Stimulated activated CD8-positive, alpha-beta memory T cell treated with anti-CD3 and anti-CD28 coated beads, Interleukin-7, amount 100 ng/mL, for 48 hours (primary cell): ENCODE data around the gene CLEC17A.
"Not testable (repeated sequence)": the region's sequence is repeated elsewhere in the genome, so short reads cannot be mapped to it uniquely, and the experiment has no call there.

Experiments used
- DNase-seq, 2 donors: peaks; one replicate each; pipeline ENCODE4 v3.0.0-alpha.2; 2020; ENCODE audit warnings: low read depth in 1 of 2; ENCODE audit errors: extremely low read depth in 1 of 2

CLEC17A gene

DNA sequence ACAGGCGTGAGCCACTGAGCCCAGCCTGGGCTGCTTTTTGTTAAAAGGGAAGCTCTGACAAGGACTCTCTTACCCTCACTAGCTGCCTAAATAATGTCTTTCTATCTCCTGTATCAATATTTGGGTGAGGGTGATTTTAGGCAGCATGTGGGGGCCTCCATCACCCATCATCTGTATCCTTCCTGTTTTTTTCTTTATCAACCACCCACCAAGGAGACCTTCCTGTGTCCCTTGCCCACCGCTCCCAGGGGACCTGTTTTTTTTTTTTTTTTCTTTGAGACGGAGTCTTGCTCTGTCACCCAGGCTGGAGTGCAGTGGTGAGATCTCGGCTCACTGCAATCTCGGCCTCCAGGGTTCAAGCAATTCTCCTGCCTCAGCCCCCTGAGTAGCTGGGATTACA, 5.6 kb upstream of the CLEC17A start:
- no peak for DNase-seq

DNA sequence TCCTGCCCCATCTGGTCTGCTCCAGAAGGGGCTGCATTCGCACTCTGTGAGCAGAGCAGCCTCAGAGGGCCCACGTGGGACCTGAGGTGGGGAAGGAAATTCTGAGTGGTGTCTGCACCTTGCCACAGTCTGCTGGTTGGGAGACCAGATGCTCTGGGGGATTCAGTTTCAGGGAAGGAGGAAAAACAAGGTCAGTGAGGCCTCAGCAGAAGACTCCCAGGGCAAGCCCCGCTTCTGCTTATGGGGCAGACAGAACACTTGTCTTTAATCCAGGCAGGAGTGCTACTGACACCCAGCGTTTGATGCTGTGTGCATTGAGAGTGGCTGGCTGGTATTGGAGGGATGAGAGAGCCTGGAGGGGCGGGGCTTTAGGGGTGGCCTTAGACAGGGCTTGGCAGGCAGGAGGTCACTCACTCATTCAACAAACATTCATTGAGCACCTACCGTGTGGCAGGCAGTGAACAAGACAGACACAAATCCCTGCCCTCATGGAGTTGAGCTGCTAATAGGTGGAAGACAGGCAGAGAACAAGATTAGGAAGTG, 4.9 kb upstream of the CLEC17A start:
- DNase-seq, result no peak

DNA sequence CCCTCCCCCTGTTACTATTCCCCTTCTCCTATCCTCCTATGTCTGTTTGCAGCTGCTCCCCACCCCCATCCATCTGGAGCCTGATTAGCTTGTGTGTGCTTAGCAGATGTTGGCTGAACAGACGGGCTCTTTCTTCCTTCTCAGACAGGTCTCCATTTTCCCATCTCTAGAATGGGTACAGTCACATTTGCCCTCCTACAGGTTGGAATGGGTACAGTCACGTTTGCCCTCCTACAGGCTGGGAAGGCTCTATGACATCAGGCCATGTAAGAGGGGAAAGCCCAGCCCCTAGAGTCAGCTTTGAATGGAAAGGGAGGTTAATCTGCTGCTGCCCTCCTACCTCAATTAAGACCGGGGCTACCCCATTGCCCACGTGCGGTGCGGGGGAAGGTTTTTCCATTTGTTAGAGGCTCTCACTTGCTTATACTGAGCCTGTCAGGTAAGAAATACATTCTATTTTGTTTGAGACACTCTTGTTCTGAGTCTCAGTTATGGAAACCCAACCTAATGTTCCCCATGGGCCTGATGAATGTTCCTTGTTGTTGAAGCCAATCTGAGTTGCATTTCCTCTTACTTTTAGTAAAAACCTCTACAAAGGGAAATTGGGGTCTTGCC, 2.2 kb upstream of the CLEC17A start:
- peak in 1 of 2 donors; percentile 52 for DNase-seq

DNA sequence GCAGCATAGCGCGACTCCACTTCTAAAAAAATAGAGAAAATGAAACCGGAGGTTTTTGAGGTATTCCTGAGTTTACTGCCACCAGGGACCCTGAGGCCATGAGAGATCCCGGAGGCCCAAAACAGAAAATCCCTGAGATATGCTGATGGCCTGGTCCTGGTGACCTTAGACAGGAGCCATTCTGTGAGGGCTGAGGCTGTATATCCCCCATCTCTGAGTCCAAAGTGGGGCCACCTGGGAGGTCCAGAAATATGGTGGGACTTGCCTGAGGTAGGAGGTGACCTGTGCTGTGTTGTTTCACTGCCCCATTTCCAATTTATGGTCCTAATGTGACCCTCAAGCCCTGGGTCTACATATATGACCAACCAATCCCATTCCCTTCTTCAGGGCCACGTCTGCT, 1.5 kb downstream of the CLEC17A start:
- not testable (repeated sequence) for DNase-seq

DNA sequence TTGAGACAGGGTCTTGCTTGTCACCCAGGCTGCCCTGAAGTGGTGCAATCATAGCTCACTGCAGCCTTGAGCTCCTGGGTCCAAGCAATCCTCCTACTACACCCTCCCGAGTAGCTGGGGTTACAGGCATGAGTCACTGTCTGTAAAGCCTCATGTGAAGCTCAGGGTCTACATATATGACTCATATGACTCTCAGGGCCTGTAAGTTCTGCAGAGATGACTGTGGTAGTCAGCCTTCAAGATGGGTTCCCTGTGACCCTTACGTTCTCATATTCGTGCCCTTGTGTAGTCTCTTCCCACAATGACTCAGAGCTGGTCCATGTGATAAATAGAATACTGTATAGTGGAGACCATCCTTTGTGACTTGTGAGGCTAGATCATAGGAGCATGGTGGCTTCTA, 2.3 kb downstream of the CLEC17A start:
- DNase-seq, result peak; percentile 16 to 60

DNA sequence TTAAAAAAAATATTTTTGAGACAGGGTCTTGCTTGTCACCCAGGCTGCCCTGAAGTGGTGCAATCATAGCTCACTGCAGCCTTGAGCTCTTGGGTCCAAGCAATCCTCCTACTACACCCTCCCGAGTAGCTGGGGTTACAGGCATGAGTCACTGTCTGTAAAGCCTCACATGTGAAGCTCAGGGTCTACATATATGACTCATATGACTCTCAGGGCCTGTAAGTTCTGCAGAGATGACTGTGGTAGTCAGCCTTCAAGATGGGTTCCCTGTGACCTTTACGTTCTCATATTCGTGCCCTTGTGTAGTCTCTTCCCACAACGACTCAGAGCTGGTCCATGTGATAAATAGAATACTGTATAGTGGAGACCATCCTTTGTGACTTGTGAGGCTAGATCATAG, 6.5 kb downstream of the CLEC17A start:
- DNase-seq, result not testable (repeated sequence)

DNA sequence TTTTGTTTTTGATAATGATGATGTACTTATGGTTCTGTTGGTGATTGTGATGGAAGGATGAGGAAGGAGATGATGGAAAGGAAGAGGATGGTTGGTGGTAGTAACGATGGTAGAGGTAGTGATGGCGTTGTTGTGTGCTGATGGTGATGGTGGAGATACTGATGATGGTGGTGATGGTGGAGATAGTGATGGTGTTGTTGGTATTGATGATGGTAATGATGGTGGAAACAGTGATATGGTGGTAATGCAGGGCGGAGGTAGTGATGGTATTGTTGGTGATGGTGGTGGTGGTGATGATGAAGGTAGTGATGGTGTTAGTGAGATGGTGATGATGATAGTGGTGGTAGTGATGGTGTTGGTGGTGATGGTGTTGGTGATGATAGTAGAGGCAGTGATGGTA, 12.7 kb downstream of the CLEC17A start:
- no peak for DNase-seq

DNA sequence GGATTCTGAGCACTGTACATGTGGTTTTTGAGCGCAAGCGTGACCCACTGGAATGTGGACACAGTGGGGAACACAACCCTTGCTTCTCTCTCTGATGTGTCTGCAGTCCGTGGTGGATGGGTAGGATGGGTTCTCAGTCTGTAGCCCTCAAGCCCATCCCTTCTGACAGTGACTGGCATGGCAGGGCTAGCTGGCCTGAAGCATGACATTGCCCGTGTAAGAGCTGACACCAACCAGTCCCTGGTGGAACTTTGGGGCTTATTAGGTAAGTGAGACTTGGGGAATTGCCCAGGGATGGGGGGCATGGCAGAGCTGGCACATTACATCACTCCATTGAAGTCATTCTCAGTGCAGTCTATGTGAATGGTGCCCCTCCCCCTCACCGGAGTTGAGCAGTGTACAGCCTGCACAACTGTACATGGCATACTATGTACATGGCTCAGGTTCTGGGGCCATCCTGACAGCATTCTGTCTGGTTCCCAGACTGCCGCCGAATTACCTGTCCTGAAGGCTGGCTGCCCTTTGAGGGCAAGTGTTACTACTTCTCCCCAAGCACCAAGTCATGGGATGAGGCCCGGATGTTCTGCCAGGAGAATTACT, 16.8 kb downstream of the CLEC17A start:
- DNase-seq, result no peak

DNA sequence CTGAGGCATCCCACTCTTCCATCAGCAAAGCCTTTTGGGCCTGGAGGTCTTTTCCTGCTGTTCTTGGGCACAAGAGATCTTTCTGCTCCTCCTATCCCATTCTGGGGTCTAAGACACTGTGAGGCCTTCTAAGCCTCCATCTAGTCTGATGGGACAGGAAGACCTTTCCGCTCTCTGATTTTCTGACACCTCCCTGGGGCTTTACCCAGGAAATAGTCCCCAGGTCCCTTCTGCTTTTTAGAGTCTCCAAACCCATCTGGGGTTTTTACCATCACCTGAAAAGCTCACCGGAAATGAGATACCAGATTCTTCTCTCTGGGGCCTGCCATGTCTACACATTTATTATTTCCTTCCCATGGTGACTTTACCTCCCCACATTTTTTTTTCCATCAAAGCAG, 21.1 kb downstream of the CLEC17A start:
- no peak for DNase-seq

DNA sequence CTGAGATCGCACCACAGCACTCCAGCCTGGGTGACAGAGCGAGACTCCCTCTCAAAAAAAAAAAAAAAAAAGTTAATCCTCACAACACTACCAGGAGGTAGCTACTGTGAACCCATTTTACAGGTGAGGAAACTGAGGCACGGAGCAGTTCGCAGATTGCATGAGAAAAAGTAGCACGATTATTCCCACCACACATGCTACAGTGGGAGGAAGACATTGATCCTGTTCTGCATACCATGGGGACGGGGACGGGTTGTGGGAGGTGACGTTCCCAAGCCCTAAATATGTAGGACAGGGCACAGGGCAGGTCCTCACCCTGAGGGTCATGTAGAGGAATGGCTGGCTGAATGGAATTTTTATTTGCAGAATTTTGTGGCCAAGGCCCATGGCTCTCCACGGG, 23.7 kb downstream of the CLEC17A start:
- DNase-seq, result no peak

DNA sequence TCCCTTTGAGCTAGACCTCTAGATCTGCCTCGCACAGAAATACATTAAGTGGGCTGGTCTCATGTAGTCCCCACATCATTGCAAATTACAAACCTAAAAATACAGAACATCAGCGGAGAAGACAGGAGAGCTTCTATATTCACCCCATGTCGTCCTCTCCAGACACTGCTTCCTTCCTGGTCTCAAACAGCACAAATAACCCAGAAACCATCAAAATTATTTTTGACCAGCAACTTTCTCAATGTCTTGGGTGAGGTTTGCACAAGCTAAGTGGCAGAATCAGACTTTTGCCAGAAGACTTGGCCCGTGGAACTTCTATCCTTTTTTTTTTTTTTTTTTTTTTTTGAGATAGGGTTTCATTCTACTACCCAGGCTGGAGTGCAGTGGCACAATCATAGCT, 28.2 kb downstream of the CLEC17A start:
- DNase-seq, result no peak

DNA sequence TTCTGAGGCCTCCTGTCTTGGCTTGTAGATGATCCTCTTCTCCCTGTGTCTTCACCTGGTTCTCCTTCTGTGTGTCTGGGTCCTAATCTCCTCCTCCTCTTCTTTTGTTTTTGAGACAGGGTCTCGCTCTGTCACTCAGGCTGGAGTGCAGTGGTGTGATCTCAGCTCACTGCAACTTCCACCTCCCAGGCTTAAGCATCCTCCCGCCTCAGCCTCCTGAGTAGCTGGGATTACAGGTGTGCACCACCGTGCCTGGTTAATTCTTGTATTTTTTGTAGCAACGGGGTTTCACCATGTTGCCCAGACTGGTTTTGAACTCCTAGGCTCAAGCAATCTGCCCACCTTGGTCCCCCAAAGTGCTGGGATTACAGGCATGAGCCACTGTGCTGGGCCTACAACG, 29.4 kb downstream of the CLEC17A start:
- DNase-seq, result not testable (repeated sequence)

DNA sequence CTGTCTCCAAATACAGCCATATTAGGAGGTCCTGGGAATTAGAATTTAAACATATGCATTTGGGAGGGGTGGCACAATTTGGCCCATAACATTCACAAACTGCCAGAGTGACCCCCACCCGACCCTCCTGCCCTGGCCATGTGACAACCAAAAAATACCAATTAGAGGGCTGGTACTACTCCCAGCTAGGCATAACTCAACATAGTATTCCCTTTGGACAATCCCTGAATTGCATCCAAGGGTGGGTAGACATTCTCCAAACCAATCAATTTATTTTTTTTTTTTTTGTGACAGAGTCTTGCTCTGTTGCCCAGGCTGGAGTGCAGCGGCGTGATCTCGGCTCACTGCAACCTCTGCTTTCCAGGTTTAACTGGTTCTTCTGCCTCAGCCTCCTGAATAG, 29.8 kb downstream of the CLEC17A start:
- DNase-seq, result no peak

DNA sequence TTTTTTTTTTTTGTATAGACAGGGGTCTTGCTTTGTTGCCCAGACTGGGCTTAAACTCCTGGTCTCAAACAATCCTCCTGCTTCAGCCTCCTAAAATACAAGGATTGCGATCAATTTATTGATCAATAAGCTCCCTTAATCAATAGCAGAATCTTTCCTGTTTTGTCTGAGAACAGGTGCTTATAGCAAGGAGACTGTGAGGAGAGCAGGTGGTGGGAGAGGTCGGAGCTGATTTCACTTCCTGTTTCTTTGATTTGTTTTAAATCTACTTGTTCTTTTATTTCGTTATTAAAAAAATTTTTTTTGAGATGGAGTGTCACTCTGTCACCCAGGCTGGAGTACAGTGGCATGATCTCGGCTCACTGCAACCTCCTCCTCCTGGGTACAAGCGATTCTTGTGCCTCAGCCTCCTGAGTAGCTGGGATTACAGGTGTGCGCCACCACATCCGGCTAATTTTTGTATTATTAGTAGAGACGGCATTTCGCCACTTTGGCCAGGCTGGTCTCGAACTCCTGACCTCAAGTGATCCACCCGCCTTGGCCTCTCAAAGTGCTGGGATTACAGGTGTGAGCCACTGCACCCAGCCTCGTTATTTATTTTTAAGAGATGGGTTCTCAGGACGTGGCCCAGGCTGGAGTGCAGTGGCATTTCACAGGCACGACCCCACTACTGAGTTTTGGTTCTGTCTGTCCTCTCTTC, 30.7 kb downstream of the CLEC17A start:
- not testable (repeated sequence) for DNase-seq

DNA sequence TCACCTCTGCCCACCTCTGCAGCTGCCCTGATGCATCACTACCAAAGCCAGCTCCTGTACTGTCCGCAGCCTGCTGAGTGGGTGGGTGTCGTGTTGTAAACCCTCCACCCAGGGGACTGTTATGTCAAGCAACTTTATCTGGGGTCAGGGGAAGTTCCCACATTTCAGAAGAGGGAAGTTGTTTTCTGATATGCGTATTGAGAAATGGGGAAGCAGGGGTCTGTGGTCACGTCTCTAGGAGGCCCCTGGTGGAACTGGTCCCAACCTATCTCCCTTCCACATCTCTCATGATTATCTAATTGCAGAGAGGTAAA, 31.2 kb downstream of the CLEC17A start:
- DNase-seq, result no peak

DNA sequence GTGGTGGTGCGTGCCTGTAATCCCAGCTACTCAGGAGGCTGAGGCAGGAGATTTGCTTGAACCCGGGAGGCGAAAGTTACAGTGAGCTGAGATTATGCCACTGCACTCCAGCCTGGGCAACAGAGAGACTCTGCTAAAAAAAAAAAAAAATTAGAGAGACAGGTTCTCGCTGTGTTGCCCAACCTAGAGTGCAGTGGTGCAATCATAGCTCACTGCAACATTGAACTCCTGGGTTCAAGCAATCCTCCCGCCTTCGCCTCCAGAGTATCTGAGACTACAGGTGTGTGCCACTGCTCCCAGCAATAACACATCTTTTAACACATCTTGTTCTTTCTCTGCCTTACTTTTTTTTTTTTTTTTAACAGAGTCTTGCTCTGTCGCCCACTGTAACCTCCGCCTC, 32.7 kb downstream of the CLEC17A start:
- DNase-seq, result no peak

DNA sequence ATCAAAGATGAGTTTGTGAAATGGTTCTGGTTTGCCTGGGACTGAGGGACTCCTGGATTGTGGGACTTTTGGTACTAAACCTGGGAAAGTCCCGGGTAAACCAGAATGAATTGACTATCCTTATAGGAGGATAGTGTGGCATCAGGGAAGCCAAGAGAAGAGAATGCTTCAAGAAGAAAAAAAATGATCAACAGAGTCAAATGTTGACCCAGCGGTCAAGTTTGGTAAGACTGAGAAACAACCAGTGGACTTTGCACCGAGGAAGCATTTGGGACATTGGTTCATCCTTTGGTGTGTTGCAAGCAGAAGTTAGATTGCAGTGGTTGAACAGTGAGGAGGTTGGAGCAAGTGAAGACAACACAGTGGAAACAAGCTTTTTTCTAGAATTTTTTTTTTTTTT, 33.5 kb downstream of the CLEC17A start:
- DNase-seq, result no peak

DNA sequence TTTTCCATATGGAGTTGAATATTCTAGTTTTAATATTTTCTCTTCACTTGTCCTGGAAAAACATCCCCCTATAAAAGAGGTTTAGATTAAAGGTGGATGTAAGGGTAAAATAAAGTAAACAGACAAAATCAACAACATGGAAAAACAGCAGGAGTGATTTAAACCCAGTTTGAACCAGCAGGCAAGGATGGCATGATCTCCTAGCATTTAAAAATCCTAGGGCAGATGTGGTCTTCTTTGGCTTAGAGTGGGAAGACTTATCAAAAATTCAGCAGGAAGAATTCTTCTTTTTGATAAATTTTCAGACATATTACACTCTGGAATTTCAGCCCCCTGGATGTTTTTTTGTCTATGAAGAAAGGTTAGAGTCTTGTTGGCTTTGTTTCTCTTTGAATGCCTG, 36.5 kb downstream of the CLEC17A start:
- DNase-seq, result no peak

DNA sequence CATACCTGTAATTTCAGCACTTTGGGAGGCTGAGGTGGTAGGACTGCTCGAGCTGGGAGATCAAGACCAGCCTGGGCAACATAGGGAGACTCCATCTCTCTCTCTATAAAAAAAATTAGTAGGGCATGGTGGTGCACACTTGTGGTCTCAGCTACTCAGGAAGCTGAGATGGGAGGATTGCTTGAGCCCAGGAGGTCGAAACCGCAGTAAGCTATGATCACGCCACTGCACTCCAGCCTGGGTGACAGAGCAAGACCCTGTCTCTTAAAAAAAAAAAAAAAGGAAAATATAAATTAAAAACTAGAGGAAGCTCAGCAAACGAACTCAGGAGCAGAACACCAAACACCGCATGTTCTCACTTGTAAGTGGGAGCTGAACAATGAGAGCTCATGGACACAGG, 41.6 kb downstream of the CLEC17A start:
- not testable (repeated sequence) for DNase-seq

DNA sequence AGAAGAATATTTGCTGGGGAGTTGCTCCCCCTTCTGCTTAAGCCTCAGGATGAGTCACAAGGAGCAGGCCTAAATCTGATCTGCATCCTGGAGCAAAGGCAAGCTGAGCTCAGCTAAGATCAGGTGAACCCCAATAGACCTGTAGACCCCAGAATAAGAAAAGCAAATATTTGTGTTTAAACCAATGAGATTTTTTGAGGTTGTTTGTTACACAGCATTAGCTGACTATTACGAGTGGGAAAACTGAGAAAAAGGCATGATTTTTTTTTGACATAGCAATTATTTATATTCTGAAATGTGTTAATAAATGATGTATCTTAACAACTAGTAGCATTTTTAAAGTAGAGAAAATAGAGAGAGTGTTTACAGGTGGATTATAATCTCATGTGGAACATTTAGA, 46.7 kb downstream of the CLEC17A start:
- no peak for DNase-seq

DNA sequence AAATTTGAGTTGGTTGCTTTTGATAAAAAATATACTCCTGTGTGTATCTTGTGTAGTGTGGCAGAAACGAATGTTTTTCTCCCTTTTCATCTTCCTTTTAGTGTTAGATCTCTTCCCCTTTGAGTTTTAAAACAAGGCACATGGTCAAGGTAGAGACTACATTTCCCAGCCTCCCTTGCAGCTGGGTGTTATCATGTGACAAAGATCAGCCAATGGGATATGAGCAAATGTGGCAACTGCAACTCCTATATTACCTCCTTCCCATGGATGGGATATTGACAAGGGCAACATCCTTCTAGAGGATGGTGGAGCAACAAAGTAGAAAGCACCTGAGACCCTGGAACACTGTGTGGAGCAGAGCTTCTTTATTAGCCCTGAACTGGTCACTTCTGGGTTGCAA, 49.4 kb downstream of the CLEC17A start:
- DNase-seq, result no peak

DNA sequence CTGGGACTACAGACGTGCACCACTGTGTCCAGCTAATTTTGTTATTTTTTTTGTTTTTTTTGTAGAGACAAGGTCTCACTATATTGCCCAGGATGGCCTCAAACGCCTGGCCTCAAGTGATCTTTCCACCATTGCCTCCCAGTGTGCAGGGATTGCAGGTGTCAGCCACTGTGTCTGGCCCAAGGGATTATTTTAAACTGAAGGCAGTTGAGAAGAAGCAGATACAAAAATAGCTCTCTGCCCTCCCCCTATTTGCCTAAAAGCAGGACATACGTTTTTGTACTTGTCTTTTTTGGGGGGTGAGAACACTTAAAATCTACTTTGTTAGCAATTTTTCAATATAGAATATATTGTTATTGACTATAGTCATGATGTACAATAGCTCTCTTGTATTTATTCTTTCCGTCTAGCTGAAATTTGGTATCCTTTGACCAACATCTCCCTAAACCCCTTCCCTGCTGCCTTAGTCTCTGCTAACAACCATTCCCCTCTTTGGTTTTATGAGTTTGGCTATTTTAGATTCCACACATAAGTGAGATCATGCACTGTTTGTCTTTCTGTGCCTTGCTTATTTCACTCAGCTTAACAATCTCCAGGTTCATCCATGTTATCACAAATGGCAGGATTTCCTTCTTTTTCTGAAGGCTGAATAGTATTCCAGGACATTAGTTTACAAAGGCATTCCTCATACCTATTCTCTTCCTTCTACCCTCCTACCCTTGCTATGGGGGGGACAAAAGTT, 56.8 kb downstream of the CLEC17A start:
- no peak for DNase-seq
